Gastroesophageal sphincter (tissue), 4 donors: ENCODE results near the gene CELSR1. TPM values are rescaled to one million over a fixed set of nuclear protein-coding genes. Genes with fewer than 3 reads are reported as not detected.

ENCODE experiments used
- ATAC-seq: fragments of 150-250 bp; one replicate; pipeline ENCODE4 v1.9.1; 2016; ENCODE audit warnings: mild to moderate bottlenecking, moderate library complexity
- H3K27ac ChIP-seq, 4 donors: fragments of 200-600 bp; sonication (generic) in 3 of 4; 1 replicate in 3 of 4; 2 replicates in 1 of 4; pipeline ENCODE4 v1.5.1; 2016 to 2019
- H3K27me3 ChIP-seq: fragments of 200-600 bp; sonication (generic); one replicate; pipeline ENCODE4 v1.5.1; 2019
- H3K36me3 ChIP-seq, 2 donors: fragments of 200-600 bp; sonication (generic); one replicate each; pipeline ENCODE4 v1.5.1; 2019; ENCODE audit warnings: control low read depth in 1 of 2
- H3K4me1 ChIP-seq, 3 donors: fragments of 200-600 bp; sonication (generic); 1 replicate in 2 of 3; 2 replicates in 1 of 3; pipeline ENCODE4 v1.5.1; 2016 to 2019; ENCODE audit warnings: control low read depth in 2 of 3
- H3K4me3 ChIP-seq, 2 donors: fragments of 200-600 bp; sonication (generic); one replicate each; pipeline ENCODE4 v1.5.1; 2019; ENCODE audit warnings: mild to moderate bottlenecking in 1 of 2, moderate library complexity in 1 of 2
- H3K9me3 ChIP-seq, 3 donors: fragments of 200-600 bp; sonication (generic); one replicate each; pipeline ENCODE4 v1.5.1; 2017 to 2019; ENCODE audit warnings: control low read depth in 2 of 3
- CTCF ChIP-seq, 4 experiments: fragments of 200-600 bp in 2 of 4; fragments of 450-650 bp in 2 of 4; sonication (generic) in 1 of 4; IDR thresholded peaks; one replicate each; pipeline ENCODE4 v1.5.1; 2017 to 2019; ENCODE audit warnings: antibody characterized with exemption in 4 of 4, mild to moderate bottlenecking in 2 of 4, moderate library complexity in 2 of 4
- EP300 ChIP-seq: sonication (generic); formaldehyde crosslinking; IDR thresholded peaks from one replicate; pipeline ENCODE4 v1.6.1; 2017; ENCODE audit warnings: antibody characterized with exemption, mild to moderate bottlenecking
- POLR2A ChIP-seq, 2 donors: fragments of 450-650 bp; IDR thresholded peaks; one replicate each; pipeline ENCODE4 v1.6.1; 2017; ENCODE audit warnings: antibody characterized with exemption in 2 of 2, mild to moderate bottlenecking in 2 of 2, moderate library complexity in 1 of 2
- POLR2AphosphoS5 ChIP-seq: sonication (generic); formaldehyde crosslinking; IDR thresholded peaks from one replicate; pipeline ENCODE4 v1.6.1; 2017; ENCODE audit warnings: antibody characterized with exemption
- WGBS, 2 donors: methylation state at CpG; one replicate each; pipeline ENCODE4 v1.1.5; 2018; ENCODE audit warnings: low coverage in 1 of 2; 5-methylcytosine and 5-hydroxymethylcytosine counted together
- total RNA-seq, 4 donors: library from RNA; depleted of rRNA; stranded (reverse); fragments of >200 nt; gene quantifications; one replicate each; pipeline ENCODE4 v1.1.0, GENCODE V29; 2016

The CELSR1 gene
- total RNA-seq, 4 donors from 2014 or later: 1.7 to 4.8 (median 4.3) TPM

DNA sequence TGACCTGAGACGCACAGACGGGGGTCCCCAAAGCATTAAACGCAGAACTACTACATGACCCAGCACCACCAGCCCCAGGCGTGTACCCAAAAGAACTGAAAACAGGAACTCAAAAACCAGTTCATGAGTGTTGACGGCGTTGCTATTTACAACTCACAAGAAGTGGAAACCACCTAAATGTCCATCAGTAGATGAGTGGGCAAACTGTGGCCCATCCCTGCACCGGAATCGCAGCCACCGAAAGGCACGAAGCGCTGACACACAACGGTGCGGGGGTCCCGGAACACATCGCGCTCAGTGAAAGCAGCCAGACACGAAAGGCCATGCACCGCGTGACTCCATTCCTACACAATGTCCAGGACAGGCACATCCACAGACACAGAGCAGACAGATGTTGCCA lies 122.7 kb downstream of the CELSR1 start:
- H3K4me1 ChIP-seq: no peaks in the 10 kb centered on the region
- no peak for TF ChIP-seq EP300
- TF ChIP-seq POLR2AphosphoS5: no peak
- no peak for TF ChIP-seq POLR2A (IDR thresholded peaks at IDR 0.05)
- TF ChIP-seq CTCF (IDR thresholded peaks at IDR 0.05): no peak
- no peak overlapping the region for H3K4me3 ChIP-seq
- peaks cover 16% of the 10 kb centered on the region for H3K27me3 ChIP-seq
- H3K27ac ChIP-seq: no peak overlapping the region
- H3K9me3 ChIP-seq: no peaks in the 10 kb centered on the region
- no peak for ATAC-seq
- no peaks in the 10 kb centered on the region for H3K36me3 ChIP-seq
- WGBS, 2 donors: 93 to 94% methylated on average over 15 to 16 of the region's 19 CpGs

GRCh38 chr22:46413725-46414379 lies 123.6 kb downstream of the CELSR1 start:
- Histone ChIP-seq H3K4me1 (no peaks in the 10 kb centered on the region), H3K36me3 (no peaks in the 10 kb centered on the region), H3K9me3 (no peaks in the 10 kb centered on the region), H3K4me3 (no peak overlapping the region), H3K27ac (no peak overlapping the region), H3K27me3 (peaks cover 15% of the 10 kb centered on the region)
- TF ChIP-seq CTCF (IDR thresholded peaks at IDR 0.05) (no peak), POLR2AphosphoS5 (no peak), EP300 (no peak), POLR2A (IDR thresholded peaks at IDR 0.05) (no peak)
- 88 to 92% methylated on average over 7 to 12 of the region's 23 CpGs for WGBS, 2 donors
- ATAC-seq: no peak

GRCh38 chr22:46411347-46411746 lies 126.1 kb downstream of the CELSR1 start:
- Histone ChIP-seq H3K9me3 (no peaks in the 10 kb centered on the region), H3K36me3 (no peaks in the 10 kb centered on the region), H3K4me3 (no peak overlapping the region), H3K4me1 (no peaks in the 10 kb centered on the region), H3K27me3 (peaks cover 3% of the 10 kb centered on the region), H3K27ac (no peak overlapping the region)
- no CpG with 5 or more reads among the region's 13 CpGs for WGBS, 2 donors
- ATAC-seq: no peak
- TF ChIP-seq POLR2AphosphoS5: no peak
- no peak for TF ChIP-seq CTCF (IDR thresholded peaks at IDR 0.05)
- TF ChIP-seq POLR2A (IDR thresholded peaks at IDR 0.05): no peak
- no peak for TF ChIP-seq EP300

- ATAC-seq: no peak
- no peaks in the 10 kb centered on the region for H3K36me3 ChIP-seq
- no peak overlapping the region for H3K4me3 ChIP-seq
- no peaks in the 10 kb centered on the region for H3K9me3 ChIP-seq
- H3K27ac ChIP-seq: no peak overlapping the region
- TF ChIP-seq CTCF (IDR thresholded peaks at IDR 0.05) (no peak), POLR2A (IDR thresholded peaks at IDR 0.05) (no peak), EP300 (no peak), POLR2AphosphoS5 (no peak)
- no peaks in the 10 kb centered on the region for H3K27me3 ChIP-seq
- 100% methylated on average over 1 of the region's 28 CpGs; no CpG with 5 or more reads in 1 of the 2 donors for WGBS, 2 donors
- no peaks in the 10 kb centered on the region for H3K4me1 ChIP-seq
Measured at GRCh38 chr22:46410291-46410808, 127.1 kb downstream of the CELSR1 start.

DNA sequence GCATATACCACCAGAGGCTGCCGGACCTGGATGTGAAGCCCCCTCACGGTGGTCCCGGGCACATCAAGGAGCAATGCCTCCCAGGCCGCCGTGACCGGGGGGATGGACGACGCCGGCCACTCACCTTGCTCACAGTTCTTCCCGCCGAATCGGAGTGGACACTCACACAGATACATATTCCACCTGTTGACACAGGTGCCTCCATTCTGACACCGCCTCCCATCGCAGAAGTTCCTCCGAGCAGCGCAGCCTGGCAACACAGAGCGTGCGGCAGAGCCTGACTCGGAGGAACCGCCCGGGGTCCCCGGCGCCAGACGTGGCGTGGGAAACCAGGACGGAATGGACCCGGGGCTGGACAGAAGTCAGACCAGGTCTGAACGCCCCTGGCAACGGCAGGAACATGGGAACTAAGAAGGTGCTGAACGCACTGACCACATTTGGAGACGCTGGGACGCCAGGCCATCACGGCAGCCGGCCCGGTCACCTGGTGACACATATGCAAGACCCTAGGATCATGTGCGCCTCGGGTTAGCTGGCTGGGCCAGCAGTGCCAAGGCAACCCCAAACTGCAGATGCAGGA lies 127.7 kb downstream of the CELSR1 start:
- Histone ChIP-seq H3K9me3 (no peaks in the 10 kb centered on the region), H3K4me1 (no peaks in the 10 kb centered on the region), H3K4me3 (no peak overlapping the region), H3K27ac (no peak overlapping the region), H3K36me3 (no peaks in the 10 kb centered on the region), H3K27me3 (no peaks in the 10 kb centered on the region)
- TF ChIP-seq POLR2A (IDR thresholded peaks at IDR 0.05) (no peak), CTCF (IDR thresholded peaks at IDR 0.05) (no peak), EP300 (no peak), POLR2AphosphoS5 (no peak)
- 94% methylated on average over 7 of the region's 37 CpGs; no CpG with 5 or more reads in 1 of the 2 donors for WGBS, 2 donors
- no peak for ATAC-seq
